Smooth muscle cell (in vitro differentiated cells): ENCODE measurements around the gene PCDH9. TPM values are rescaled to one million over a fixed set of nuclear protein-coding genes. Genes with fewer than 3 reads are reported as not detected.

Experiments used
- DNase-seq: peaks from one replicate; lab custom pipeline; 2025; ENCODE audit not compliant: unreplicated experiment; lab: John Stamatoyannopoulos, UW
- H2AFZ ChIP-seq: fragments of 200-600 bp; sonication (generic); 2 replicates; pipeline ENCODE4 v1.6.0; 2016; ENCODE audit warnings: antibody characterized with exemption, low read depth, mild to moderate bottlenecking
- H3F3A ChIP-seq: fragments of 200-600 bp; sonication (generic); 2 replicates; pipeline ENCODE4 v1.6.0; 2017; ENCODE audit warnings: antibody characterized with exemption, low read depth
- H3K27ac ChIP-seq: fragments of 200-600 bp; sonication (generic); 2 replicates; pipeline ENCODE4 v1.5.1; 2016; ENCODE audit warnings: low read depth, mild to moderate bottlenecking
- H3K27me3 ChIP-seq: fragments of 200-600 bp; sonication (generic); 2 replicates; pipeline ENCODE4 v1.6.1; 2016; ENCODE audit warnings: low read depth, mild to moderate bottlenecking
- H3K36me3 ChIP-seq: fragments of 200-600 bp; sonication (generic); 2 replicates; pipeline ENCODE4 v1.5.1; 2016; ENCODE audit warnings: low read depth
- H3K4me1 ChIP-seq: fragments of 200-600 bp; sonication (generic); 2 replicates; pipeline ENCODE4 v1.5.1; 2016; ENCODE audit warnings: low read depth
- H3K4me2 ChIP-seq: fragments of 200-600 bp; sonication (generic); 2 replicates; pipeline ENCODE4 v1.6.0; 2016; ENCODE audit warnings: mild to moderate bottlenecking
- H3K4me3 ChIP-seq: fragments of 200-600 bp; sonication (generic); 2 replicates; pipeline ENCODE4 v1.5.1; 2016; ENCODE audit warnings: mild to moderate bottlenecking
- H3K79me2 ChIP-seq: fragments of 200-600 bp; sonication (generic); 2 replicates; pipeline ENCODE4 v1.6.0; 2016; ENCODE audit warnings: low read depth, mild to moderate bottlenecking
- H3K9ac ChIP-seq: fragments of 200-600 bp; sonication (generic); 2 replicates; pipeline ENCODE4 v1.6.0; 2016; ENCODE audit warnings: low read depth
- H3K9me3 ChIP-seq: fragments of 200-600 bp; sonication (generic); replicated peaks from 2 replicates; pipeline ENCODE4 v1.5.1; 2016; ENCODE audit warnings: low read depth
- H4K20me1 ChIP-seq: fragments of 200-600 bp; sonication (generic); 2 replicates; pipeline ENCODE4 v1.6.0; 2016; ENCODE audit warnings: low read depth
- WGBS: methylation state at CpG from one replicate; pipeline ENCODE4 v1.1.7; 2016; ENCODE audit warnings: low lambda C conversion rate; 5-methylcytosine and 5-hydroxymethylcytosine counted together
- polyA plus RNA-seq: library from polyadenylated mRNA; unstranded; fragments of >200 nt; fragmentation: Nextera tagmentation; extraction: Ambion mirVana; gene quantifications from 2 replicates; pipeline ENCODE4 v1.2.1, GENCODE V29; 2016
- total RNA-seq: library from RNA; depleted of rRNA; stranded (reverse); fragments of >200 nt; gene quantifications from 2 replicates; pipeline ENCODE4 v1.2.3, GENCODE V29; 2014
- TF ChIP-seq, protein P1 (sequence below): fragments of 200-600 bp; sonication (generic); IDR thresholded peaks from 2 replicates; pipeline ENCODE4 v1.5.1; 2017; ENCODE audit warnings: borderline replicate concordance, mild to moderate bottlenecking, antibody characterized with exemption; ENCODE audit not compliant: insufficient read depth, poor library complexity, severe bottlenecking

Gene PCDH9
- total and polyA plus RNA-seq, 2 experiments from 2014 or later, result 0.65 to 1.9 TPM

DNA sequence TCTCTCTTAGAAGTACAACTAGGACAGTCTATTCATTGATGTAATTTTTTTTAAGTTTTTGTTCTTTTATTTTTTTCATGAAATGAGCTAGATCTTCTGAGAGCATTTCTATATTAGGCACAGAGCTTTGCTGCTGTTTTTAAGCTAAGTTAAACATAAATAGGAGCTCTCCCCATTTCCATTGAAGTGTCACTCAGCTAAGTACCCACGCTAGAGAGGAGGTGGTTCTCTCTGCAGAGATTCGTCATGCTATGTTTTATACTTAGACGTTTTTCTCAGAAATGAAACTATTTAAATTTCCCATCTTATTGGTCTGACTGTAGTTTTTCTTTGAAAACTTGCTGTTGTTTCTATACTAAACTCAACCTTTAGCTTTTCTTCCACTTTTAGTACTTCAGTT, 271.5 kb downstream of the PCDH9 start:
- no peak for DNase-seq
- no peaks in the 10 kb centered on the region for H3K79me2 ChIP-seq
- H3K9me3 ChIP-seq, result no peaks in the 10 kb centered on the region
- H4K20me1 ChIP-seq, result no peaks in the 10 kb centered on the region
- H3K9ac ChIP-seq, result no peak overlapping the region
- no peaks in the 10 kb centered on the region for H3F3A ChIP-seq
- H3K27ac ChIP-seq, result no peak overlapping the region
- no peak overlapping the region for H3K4me3 ChIP-seq
- 81% methylated on average over 3 of the region's 3 CpGs for WGBS
- no peak overlapping the region for H2AFZ ChIP-seq
- H3K27me3 ChIP-seq, result no peaks in the 10 kb centered on the region
- no peaks in the 10 kb centered on the region for H3K4me1 ChIP-seq
- TF ChIP-seq, protein P1, sequence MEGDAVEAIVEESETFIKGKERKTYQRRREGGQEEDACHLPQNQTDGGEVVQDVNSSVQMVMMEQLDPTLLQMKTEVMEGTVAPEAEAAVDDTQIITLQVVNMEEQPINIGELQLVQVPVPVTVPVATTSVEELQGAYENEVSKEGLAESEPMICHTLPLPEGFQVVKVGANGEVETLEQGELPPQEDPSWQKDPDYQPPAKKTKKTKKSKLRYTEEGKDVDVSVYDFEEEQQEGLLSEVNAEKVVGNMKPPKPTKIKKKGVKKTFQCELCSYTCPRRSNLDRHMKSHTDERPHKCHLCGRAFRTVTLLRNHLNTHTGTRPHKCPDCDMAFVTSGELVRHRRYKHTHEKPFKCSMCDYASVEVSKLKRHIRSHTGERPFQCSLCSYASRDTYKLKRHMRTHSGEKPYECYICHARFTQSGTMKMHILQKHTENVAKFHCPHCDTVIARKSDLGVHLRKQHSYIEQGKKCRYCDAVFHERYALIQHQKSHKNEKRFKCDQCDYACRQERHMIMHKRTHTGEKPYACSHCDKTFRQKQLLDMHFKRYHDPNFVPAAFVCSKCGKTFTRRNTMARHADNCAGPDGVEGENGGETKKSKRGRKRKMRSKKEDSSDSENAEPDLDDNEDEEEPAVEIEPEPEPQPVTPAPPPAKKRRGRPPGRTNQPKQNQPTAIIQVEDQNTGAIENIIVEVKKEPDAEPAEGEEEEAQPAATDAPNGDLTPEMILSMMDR, result no peak
- no peak overlapping the region for H3K4me2 ChIP-seq
- no peaks in the 10 kb centered on the region for H3K36me3 ChIP-seq

DNA sequence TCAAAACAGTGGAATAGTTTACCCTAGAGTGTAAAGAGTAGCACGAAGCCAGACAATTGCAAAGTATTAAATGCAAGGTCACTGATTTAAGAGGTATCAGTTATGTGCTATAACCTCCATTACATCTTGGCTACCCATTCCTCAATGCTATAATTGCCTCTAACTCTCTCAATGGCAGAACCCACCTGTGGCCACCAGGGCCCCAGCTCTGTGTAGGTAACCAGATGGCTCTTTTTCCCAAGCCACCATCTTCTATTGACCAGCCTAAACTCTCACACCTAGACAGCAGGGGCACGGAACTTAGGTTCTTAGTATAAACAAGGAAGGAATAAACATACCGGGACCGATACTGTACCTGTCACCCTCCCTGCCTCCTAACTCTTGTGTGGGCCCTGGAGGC, 277.6 kb downstream of the PCDH9 start:
- 93% methylated on average over 4 of the region's 4 CpGs for WGBS
- TF ChIP-seq, protein P1, result no peak
- no peak overlapping the region for H2AFZ ChIP-seq

DNA sequence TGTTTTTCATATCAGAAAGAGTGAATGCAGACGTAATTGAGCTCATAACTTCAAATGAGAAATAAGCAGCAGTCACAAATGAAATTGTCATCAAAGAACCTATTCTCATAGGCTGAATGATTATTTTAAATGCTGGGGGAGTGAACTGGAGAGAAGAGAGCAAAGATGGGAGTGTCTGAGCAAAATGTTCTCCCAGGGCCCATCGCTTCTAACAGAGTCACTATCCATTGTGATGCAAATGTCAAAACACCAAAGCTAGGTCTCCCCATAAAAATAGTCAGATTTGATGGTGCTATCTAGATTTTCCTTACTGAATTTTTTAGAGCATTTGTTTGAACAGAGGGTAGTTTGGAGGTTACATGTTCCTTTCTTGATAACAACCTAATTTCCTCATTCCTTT, 278.7 kb downstream of the PCDH9 start:
- H3K4me1 ChIP-seq, result no peaks in the 10 kb centered on the region
- H4K20me1 ChIP-seq, result no peaks in the 10 kb centered on the region
- H3K36me3 ChIP-seq, result no peaks in the 10 kb centered on the region
- no peaks in the 10 kb centered on the region for H3K27me3 ChIP-seq
- H3K4me2 ChIP-seq, result no peak overlapping the region
- 86% methylated on average over 2 of the region's 2 CpGs for WGBS
- no peak overlapping the region for H3K4me3 ChIP-seq
- H3K27ac ChIP-seq, result no peak overlapping the region
- H3K79me2 ChIP-seq, result no peaks in the 10 kb centered on the region
- no peaks in the 10 kb centered on the region for H3F3A ChIP-seq
- DNase-seq, result no peak
- H3K9ac ChIP-seq, result no peak overlapping the region
- no peaks in the 10 kb centered on the region for H3K9me3 ChIP-seq
- TF ChIP-seq, protein P1, result no peak
- H2AFZ ChIP-seq, result no peak overlapping the region

More for the DNA sequence above, 277.6 kb downstream of the PCDH9 start:
- Histone ChIP-seq H3K4me3 (no peak overlapping the region), H3K36me3 (no peaks in the 10 kb centered on the region), H3K4me1 (no peaks in the 10 kb centered on the region), H3K9me3 (no peaks in the 10 kb centered on the region), H3K4me2 (no peak overlapping the region), H3K79me2 (no peaks in the 10 kb centered on the region), H3K27me3 (no peaks in the 10 kb centered on the region), H3K27ac (no peak overlapping the region), H3K9ac (no peak overlapping the region), H3F3A (no peaks in the 10 kb centered on the region), H4K20me1 (no peaks in the 10 kb centered on the region)
- DNase-seq, result no peak

DNA sequence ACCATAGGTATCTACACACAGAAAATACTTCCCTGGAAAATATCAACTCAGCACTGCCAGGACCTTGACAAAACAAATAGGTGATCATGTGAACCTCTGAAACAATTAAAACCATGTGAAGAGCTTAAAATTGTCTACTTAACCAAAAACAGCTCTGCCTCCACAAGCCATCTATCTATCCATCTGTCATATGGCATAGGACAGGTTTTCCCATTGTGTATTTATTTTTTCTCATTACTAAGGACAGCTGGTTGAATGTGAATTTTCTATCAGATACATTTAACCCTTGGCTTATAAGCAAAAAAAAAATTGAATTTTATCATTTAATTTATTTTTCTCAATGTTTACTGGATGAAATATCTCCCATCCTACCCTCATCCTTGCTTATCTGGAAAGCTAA, 279.5 kb downstream of the PCDH9 start:
- Histone ChIP-seq H3K79me2 (no peaks in the 10 kb centered on the region), H3K27ac (no peak overlapping the region), H4K20me1 (no peaks in the 10 kb centered on the region), H3K4me2 (no peak overlapping the region), H3K9ac (no peak overlapping the region), H3K36me3 (no peaks in the 10 kb centered on the region), H3K27me3 (no peaks in the 10 kb centered on the region), H3F3A (no peaks in the 10 kb centered on the region), H3K4me3 (no peak overlapping the region), H3K4me1 (no peaks in the 10 kb centered on the region), H3K9me3 (no peaks in the 10 kb centered on the region), H2AFZ (no peak overlapping the region)
- no peak for DNase-seq
- TF ChIP-seq, protein P1, result no peak
